ENCODE results near the gene C6orf136. TPM values are rescaled to one million over a fixed set of nuclear protein-coding genes. Genes with fewer than 3 reads are reported as not detected.

C6orf136 gene
- total and polyA plus RNA-seq, 12 donors, result 1.8 to 73.7 (median 19.0) TPM

- intact Hi-C loops (cut with DNase I), result no loop called here
- peak overlapping the region in 1 of 4 donors; percentile 72 for H3K4me3 ChIP-seq
- 11 to 25% (median 21%) methylated on average over 5 to 11 of the region's 11 CpGs for WGBS, 4 donors
- DNase-seq, result peak; percentile 76 to 93 (median 88)
- H3K27me3 ChIP-seq, result no peaks in the 10 kb centered on the region
- H3K4me1 ChIP-seq (replicated peaks in 1 of 2), result peaks cover 46 to 76% of the 10 kb centered on the region in 2 donors
- H3K36me3 ChIP-seq (replicated peaks in 1 of 2), result peaks cover 0 to 15% of the 10 kb centered on the region in 2 donors
- peak in 1 of 2 donors; percentile 86 for TF ChIP-seq POLR2A (IDR thresholded peaks at IDR 0.05)
- TF ChIP-seq, protein P1, sequence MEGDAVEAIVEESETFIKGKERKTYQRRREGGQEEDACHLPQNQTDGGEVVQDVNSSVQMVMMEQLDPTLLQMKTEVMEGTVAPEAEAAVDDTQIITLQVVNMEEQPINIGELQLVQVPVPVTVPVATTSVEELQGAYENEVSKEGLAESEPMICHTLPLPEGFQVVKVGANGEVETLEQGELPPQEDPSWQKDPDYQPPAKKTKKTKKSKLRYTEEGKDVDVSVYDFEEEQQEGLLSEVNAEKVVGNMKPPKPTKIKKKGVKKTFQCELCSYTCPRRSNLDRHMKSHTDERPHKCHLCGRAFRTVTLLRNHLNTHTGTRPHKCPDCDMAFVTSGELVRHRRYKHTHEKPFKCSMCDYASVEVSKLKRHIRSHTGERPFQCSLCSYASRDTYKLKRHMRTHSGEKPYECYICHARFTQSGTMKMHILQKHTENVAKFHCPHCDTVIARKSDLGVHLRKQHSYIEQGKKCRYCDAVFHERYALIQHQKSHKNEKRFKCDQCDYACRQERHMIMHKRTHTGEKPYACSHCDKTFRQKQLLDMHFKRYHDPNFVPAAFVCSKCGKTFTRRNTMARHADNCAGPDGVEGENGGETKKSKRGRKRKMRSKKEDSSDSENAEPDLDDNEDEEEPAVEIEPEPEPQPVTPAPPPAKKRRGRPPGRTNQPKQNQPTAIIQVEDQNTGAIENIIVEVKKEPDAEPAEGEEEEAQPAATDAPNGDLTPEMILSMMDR (IDR thresholded peaks at IDR 0.05), result no peak
- no peaks in the 10 kb centered on the region for H3K9me3 ChIP-seq (replicated peaks in 1 of 3)
- peak overlapping the region; percentile 67 to 98 (median 92) for H3K27ac ChIP-seq
Observed at GRCh38 chr6:30682143-30683117, 35.5 kb downstream of the C6orf136 start.

DNA sequence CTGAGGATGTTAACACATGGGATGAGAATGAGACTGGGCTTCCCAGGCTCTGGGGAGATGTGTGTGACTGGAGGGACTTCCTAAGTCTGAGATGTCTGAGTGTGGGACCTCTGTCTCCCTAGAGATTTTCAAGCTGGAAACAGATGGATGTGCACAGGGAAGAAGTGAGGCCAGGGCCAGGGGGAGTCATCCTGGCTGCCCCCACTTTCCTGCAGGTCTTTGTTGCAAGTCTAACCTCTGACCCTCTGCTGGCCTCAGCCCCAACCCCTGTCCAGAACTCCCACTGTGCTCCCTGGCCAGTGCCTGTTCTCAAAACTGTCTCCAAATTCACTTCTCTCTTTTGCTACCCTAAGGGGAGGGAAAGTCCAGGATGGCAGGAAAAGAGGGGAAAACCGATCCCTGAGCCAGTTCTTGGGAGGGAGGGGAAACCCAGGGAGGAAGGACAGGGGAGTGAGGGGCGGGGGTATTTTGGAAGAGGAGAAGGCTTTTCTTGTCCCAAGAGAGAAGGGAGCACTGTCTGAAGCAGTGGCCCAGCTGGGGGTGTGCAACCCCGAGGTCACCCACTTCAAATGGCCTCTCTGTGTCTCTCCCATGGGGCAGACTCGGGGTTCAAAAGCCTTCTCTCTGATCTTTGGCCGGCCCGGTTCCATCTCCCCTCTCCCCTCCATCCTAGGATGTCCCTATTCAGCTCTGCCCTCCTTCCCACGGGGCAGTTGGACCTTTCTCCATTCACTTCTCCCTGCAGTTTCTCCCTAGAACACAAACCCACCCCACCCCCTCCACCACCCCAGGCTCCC is 36.4 kb downstream of the C6orf136 start:
- WGBS, 4 donors, result 30 to 57% (median 44%) methylated on average over 7 of the region's 7 CpGs
- H3K36me3 ChIP-seq (replicated peaks in 1 of 2), result peaks cover 0 to 6% of the 10 kb centered on the region in 2 donors
- intact Hi-C loops (cut with DNase I), result no loop called here
- DNase-seq, result no peak
- TF ChIP-seq, protein P1 (IDR thresholded peaks at IDR 0.05), result no peak
- TF ChIP-seq POLR2A (IDR thresholded peaks at IDR 0.05), result no peak
- H3K4me3 ChIP-seq, result peak overlapping the region in 1 of 4 donors; percentile 72
- no peaks in the 10 kb centered on the region for H3K9me3 ChIP-seq (replicated peaks in 1 of 3)
- no peaks in the 10 kb centered on the region for H3K27me3 ChIP-seq
- H3K4me1 ChIP-seq (replicated peaks in 1 of 2), result peaks cover 53 to 85% of the 10 kb centered on the region in 2 donors
- H3K27ac ChIP-seq, result peak overlapping the region; percentile 67 to 98 (median 92)

DNA sequence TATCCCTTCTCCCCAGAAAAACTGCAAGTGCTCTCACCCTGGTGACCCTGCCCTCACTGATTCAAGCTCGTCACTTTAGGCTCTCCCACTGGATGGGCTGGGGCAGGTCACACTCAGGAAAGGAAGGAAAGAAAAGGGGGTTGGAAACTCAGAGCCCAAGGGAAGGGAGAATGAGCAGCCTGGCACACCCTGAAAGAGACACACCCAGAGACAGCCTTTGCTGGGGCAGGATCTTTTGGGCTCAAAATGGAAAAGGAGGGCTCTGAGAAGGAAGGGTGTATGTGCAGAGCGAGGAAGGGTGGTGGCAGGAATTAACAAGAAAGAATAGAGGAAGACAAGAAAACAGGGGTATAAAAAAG is 37.0 kb downstream of the C6orf136 start:
- H3K9me3 ChIP-seq (replicated peaks in 1 of 3), result no peaks in the 10 kb centered on the region
- H3K27ac ChIP-seq, result peak overlapping the region; percentile 82 to 98 (median 94)
- 34 to 56% (median 39%) methylated on average over 2 of the region's 2 CpGs for WGBS, 4 donors
- intact Hi-C loops (cut with DNase I), result no loop called here
- no peaks in the 10 kb centered on the region for H3K27me3 ChIP-seq
- no peak for DNase-seq
- no peak for TF ChIP-seq POLR2A (IDR thresholded peaks at IDR 0.05)
- TF ChIP-seq, protein P1 (IDR thresholded peaks at IDR 0.05), result no peak
- peak overlapping the region in 2 of 4 donors; percentile 22 to 72 for H3K4me3 ChIP-seq
- peaks cover 53 to 82% of the 10 kb centered on the region in 2 donors for H3K4me1 ChIP-seq (replicated peaks in 1 of 2)
- no peaks in the 10 kb centered on the region for H3K36me3 ChIP-seq (replicated peaks in 1 of 2)

All from adrenal gland (tissue), 12 donors.